Activated CD8-positive, alpha-beta T cell treated with anti-CD3 and anti-CD28 coated beads, Interleukin-2, amount 10 ng/mL, durations not matched to agents 7 days and 5 days (primary cell): ENCODE results near the gene BCCIP. TPM values are rescaled to one million over a fixed set of nuclear protein-coding genes. Genes with fewer than 3 reads are reported as not detected.

ENCODE experiments used
- ATAC-seq: fragments of 150-1000 bp; cut with Tn5 transposase; one replicate; pipeline ENCODE4 v1.10.0; 2021; ENCODE audit warnings: moderate library complexity
- CTCF ChIA-PET: fragments of 350-600 bp; sonication (Branson Sonifier 250); formaldehyde crosslinking; loops from one replicate; lab custom pipeline; 2021; ENCODE audit warnings: antibody characterized with exemption; lab: Charles Lee
- POLR2A ChIA-PET: fragments of 350-600 bp; sonication (Branson Sonifier 250); formaldehyde crosslinking; loops from one replicate; lab custom pipeline; 2021; ENCODE audit warnings: antibody characterized with exemption; lab: Charles Lee
- DNase-seq: peaks from one replicate; pipeline ENCODE4 v3.0.0-alpha.2; 2020
- H3K27ac Mint-ChIP-seq: one replicate; pipeline ENCODE4 v1.8.0; 2021; ENCODE audit warnings: mild to moderate bottlenecking, mixed read lengths
- H3K27me3 Mint-ChIP-seq: one replicate; pipeline ENCODE4 v1.8.0; 2021; ENCODE audit warnings: low read depth, mixed read lengths
- H3K36me3 Mint-ChIP-seq: one replicate; pipeline ENCODE4 v1.8.0; 2021; ENCODE audit warnings: low read depth, mixed read lengths
- H3K4me1 Mint-ChIP-seq: one replicate; pipeline ENCODE4 v1.8.0; 2021; ENCODE audit warnings: low read depth, mixed read lengths
- H3K4me3 Mint-ChIP-seq: one replicate; pipeline ENCODE4 v1.8.0; 2021; ENCODE audit warnings: mild to moderate bottlenecking, mixed read lengths
- H3K9me3 Mint-ChIP-seq: one replicate; pipeline ENCODE4 v1.8.0; 2022; ENCODE audit warnings: mixed read lengths; ENCODE audit not compliant: insufficient read depth
- total RNA-seq, 2 experiments: library from RNA; stranded (reverse); gene quantifications; one replicate each; pipeline ENCODE4 v1.2.3, GENCODE V29; 2021

BCCIP gene
- total RNA-seq, 2 experiments from 2014 or later = 59.8 to 66.0 TPM

- ChIA-PET POLR2A (no interaction called here), CTCF (interaction anchor here (1.0 to 1.2 kb wide), 3 partner anchors 13 to 22 kb away, joined by 3 read pairs; partner anchors contain the start of genes BCCIP and UROS)
- Mint-ChIP-seq H3K4me1 (no peaks in the 10 kb centered on the region), H3K36me3 (peaks cover 6% of the 10 kb centered on the region), H3K27ac (no peak overlapping the region), H3K4me3 (no peak overlapping the region), H3K9me3 (no peaks in the 10 kb centered on the region), H3K27me3 (no peaks in the 10 kb centered on the region)
- ATAC-seq = no peak
- DNase-seq = no peak
Measured at GRCh38 chr10:125801574-125801973, 21.8 kb upstream of the BCCIP start.

- no peaks in the 10 kb centered on the region for H3K27me3 Mint-ChIP-seq
- no peak overlapping the region for H3K4me3 Mint-ChIP-seq
- H3K9me3 Mint-ChIP-seq = no peaks in the 10 kb centered on the region
- peaks cover 11% of the 10 kb centered on the region for H3K36me3 Mint-ChIP-seq
- ChIA-PET POLR2A (no interaction called here), CTCF (interaction anchor here (1.2 kb wide), 2 partner anchors 13 to 14 kb away, joined by 3 read pairs; no protein-coding TSS in a partner anchor)
- no peak overlapping the region for H3K27ac Mint-ChIP-seq
- H3K4me1 Mint-ChIP-seq = peaks cover under 1% of the 10 kb centered on the region
- ATAC-seq (no peak), DNase-seq (no peak)
Measured at GRCh38 chr10:125802131-125802530, 21.2 kb upstream of the BCCIP start.

- no peak overlapping the region for H3K4me3 Mint-ChIP-seq
- DNase-seq (no peak), ATAC-seq (no peak)
- ChIA-PET POLR2A (no interaction called here), CTCF (interaction anchor here (1.2 kb wide), 1 partner anchor 13 kb away, joined by 3 read pairs; no protein-coding TSS in a partner anchor)
- peaks cover 16% of the 10 kb centered on the region for H3K36me3 Mint-ChIP-seq
- H3K27ac Mint-ChIP-seq = no peak overlapping the region
- no peaks in the 10 kb centered on the region for H3K27me3 Mint-ChIP-seq
- H3K9me3 Mint-ChIP-seq = no peaks in the 10 kb centered on the region
- peaks cover 6% of the 10 kb centered on the region for H3K4me1 Mint-ChIP-seq
Measured at GRCh38 chr10:125802739-125803138, 20.6 kb upstream of the BCCIP start.

GRCh38 chr10:125808047-125808446, 15.3 kb upstream of the BCCIP start:
- ChIA-PET CTCF (interaction anchor here (1.4 kb wide), 1 partner anchor 28 kb away, joined by 3 read pairs; no protein-coding TSS in a partner anchor), POLR2A (no interaction called here)
- ATAC-seq = no peak

GRCh38 chr10:125811251-125811650, 12.1 kb upstream of the BCCIP start:
- DNase-seq (no peak), ATAC-seq (no peak)
- H3K9me3 Mint-ChIP-seq = no peaks in the 10 kb centered on the region
- ChIA-PET POLR2A (no interaction called here), CTCF (no interaction called here)
- H3K4me3 Mint-ChIP-seq = no peak overlapping the region
- H3K36me3 Mint-ChIP-seq = peaks cover 49% of the 10 kb centered on the region
- H3K27ac Mint-ChIP-seq = no peak overlapping the region
- H3K4me1 Mint-ChIP-seq = peaks cover 17% of the 10 kb centered on the region
- H3K27me3 Mint-ChIP-seq = no peaks in the 10 kb centered on the region

More at GRCh38 chr10:125808047-125808446, 15.3 kb upstream of the BCCIP start:
- H3K4me3 Mint-ChIP-seq = no peak overlapping the region
- no peak overlapping the region for H3K27ac Mint-ChIP-seq
- H3K9me3 Mint-ChIP-seq = no peaks in the 10 kb centered on the region
- H3K27me3 Mint-ChIP-seq = no peaks in the 10 kb centered on the region
- DNase-seq = no peak
- H3K36me3 Mint-ChIP-seq = peaks cover 37% of the 10 kb centered on the region
- peaks cover 17% of the 10 kb centered on the region for H3K4me1 Mint-ChIP-seq

GRCh38 chr10:125812128-125812750, 11.1 kb upstream of the BCCIP start:
- Mint-ChIP-seq H3K4me3 (no peak overlapping the region), H3K27me3 (no peaks in the 10 kb centered on the region), H3K4me1 (peaks cover 16% of the 10 kb centered on the region), H3K9me3 (no peaks in the 10 kb centered on the region), H3K36me3 (peaks cover 43% of the 10 kb centered on the region), H3K27ac (no peak overlapping the region)
- CTCF ChIA-PET = no interaction called here
- POLR2A ChIA-PET = no interaction called here
- ATAC-seq (no peak), DNase-seq (no peak)

- Mint-ChIP-seq H3K4me1 (peaks cover 7% of the 10 kb centered on the region), H3K27ac (no peak overlapping the region), H3K4me3 (no peak overlapping the region), H3K9me3 (no peaks in the 10 kb centered on the region), H3K36me3 (peaks cover 24% of the 10 kb centered on the region), H3K27me3 (no peaks in the 10 kb centered on the region)
- CTCF ChIA-PET = interaction anchor here (1.2 kb wide), 1 partner anchor 14 kb away, joined by 3 read pairs; no protein-coding TSS in a partner anchor
- DNase-seq (no peak), ATAC-seq (no peak)
- POLR2A ChIA-PET = no interaction called here
Measured at GRCh38 chr10:125815764-125816163, 7.6 kb upstream of the BCCIP start.

- POLR2A ChIA-PET = no interaction called here
Measured at GRCh38 chr10:125816548-125816947, 6.8 kb upstream of the BCCIP start.

GRCh38 chr10:125817337-125817946, 5.9 kb upstream of the BCCIP start:
- no peaks in the 10 kb centered on the region for H3K9me3 Mint-ChIP-seq
- no peaks in the 10 kb centered on the region for H3K27me3 Mint-ChIP-seq
- ATAC-seq (no peak), DNase-seq (no peak)
- H3K4me3 Mint-ChIP-seq = no peak overlapping the region
- no peak overlapping the region for H3K27ac Mint-ChIP-seq
- peaks cover 19% of the 10 kb centered on the region for H3K4me1 Mint-ChIP-seq
- peaks cover 23% of the 10 kb centered on the region for H3K36me3 Mint-ChIP-seq
- CTCF ChIA-PET = no interaction called here
- POLR2A ChIA-PET = no interaction called here

More at GRCh38 chr10:125816548-125816947, 6.8 kb upstream of the BCCIP start:
- Mint-ChIP-seq H3K36me3 (peaks cover 22% of the 10 kb centered on the region), H3K9me3 (no peaks in the 10 kb centered on the region), H3K4me1 (peaks cover 13% of the 10 kb centered on the region), H3K27me3 (no peaks in the 10 kb centered on the region), H3K4me3 (no peak overlapping the region), H3K27ac (no peak overlapping the region)
- ATAC-seq (no peak), DNase-seq (no peak)
- CTCF ChIA-PET = no interaction called here

- ATAC-seq = no peak
- no peak overlapping the region for H3K27ac Mint-ChIP-seq
- H3K4me1 Mint-ChIP-seq = peaks cover 19% of the 10 kb centered on the region
- H3K4me3 Mint-ChIP-seq = no peak overlapping the region
- POLR2A ChIA-PET = no interaction called here
- H3K27me3 Mint-ChIP-seq = no peaks in the 10 kb centered on the region
- CTCF ChIA-PET = no interaction called here
- no peak for DNase-seq
- no peaks in the 10 kb centered on the region for H3K9me3 Mint-ChIP-seq
- peaks cover 4% of the 10 kb centered on the region for H3K36me3 Mint-ChIP-seq
Measured at GRCh38 chr10:125820701-125821100, 2.6 kb upstream of the BCCIP start.

- peak; percentile 33 for DNase-seq
- Mint-ChIP-seq H3K27ac (no peak overlapping the region), H3K9me3 (no peaks in the 10 kb centered on the region), H3K36me3 (peaks cover 22% of the 10 kb centered on the region), H3K27me3 (no peaks in the 10 kb centered on the region), H3K4me1 (peaks cover 24% of the 10 kb centered on the region), H3K4me3 (no peak overlapping the region)
- ChIA-PET CTCF (interaction anchor here (1.2 to 1.3 kb wide), 2 partner anchors 22 to 55 kb away, joined by 3 read pairs; no protein-coding TSS in a partner anchor), POLR2A (interaction anchor here (0.9 to 1.9 kb wide), 5 partner anchors 7 to 104 kb away, joined by 3 to 8 read pairs (median 4); partner anchors contain the start of gene EDRF1)
- peak; percentile 4 for ATAC-seq
Measured at GRCh38 chr10:125823663-125824251, 411 bp downstream of the BCCIP start.

GRCh38 chr10:125824736-125825135, 1.4 kb downstream of the BCCIP start:
- Mint-ChIP-seq H3K4me1 (peaks cover 24% of the 10 kb centered on the region), H3K36me3 (peaks cover 32% of the 10 kb centered on the region), H3K27me3 (no peaks in the 10 kb centered on the region), H3K27ac (no peak overlapping the region), H3K9me3 (no peaks in the 10 kb centered on the region), H3K4me3 (no peak overlapping the region)
- ChIA-PET POLR2A (interaction anchor here (1.4 kb wide), 1 partner anchor 36 kb away, joined by 3 read pairs; no protein-coding TSS in a partner anchor), CTCF (no interaction called here)
- ATAC-seq = no peak
- DNase-seq = no peak
